ENCODE results near the gene LATS2. TPM values are rescaled to one million over a fixed set of nuclear protein-coding genes. Genes with fewer than 3 reads are reported as not detected.
A peak's percentile ranks its signal among the peaks of the same experiment; 100 is the strongest.

Gene LATS2
- total RNA-seq, 1 donor from 2014 or later = 1.2 TPM

DNA sequence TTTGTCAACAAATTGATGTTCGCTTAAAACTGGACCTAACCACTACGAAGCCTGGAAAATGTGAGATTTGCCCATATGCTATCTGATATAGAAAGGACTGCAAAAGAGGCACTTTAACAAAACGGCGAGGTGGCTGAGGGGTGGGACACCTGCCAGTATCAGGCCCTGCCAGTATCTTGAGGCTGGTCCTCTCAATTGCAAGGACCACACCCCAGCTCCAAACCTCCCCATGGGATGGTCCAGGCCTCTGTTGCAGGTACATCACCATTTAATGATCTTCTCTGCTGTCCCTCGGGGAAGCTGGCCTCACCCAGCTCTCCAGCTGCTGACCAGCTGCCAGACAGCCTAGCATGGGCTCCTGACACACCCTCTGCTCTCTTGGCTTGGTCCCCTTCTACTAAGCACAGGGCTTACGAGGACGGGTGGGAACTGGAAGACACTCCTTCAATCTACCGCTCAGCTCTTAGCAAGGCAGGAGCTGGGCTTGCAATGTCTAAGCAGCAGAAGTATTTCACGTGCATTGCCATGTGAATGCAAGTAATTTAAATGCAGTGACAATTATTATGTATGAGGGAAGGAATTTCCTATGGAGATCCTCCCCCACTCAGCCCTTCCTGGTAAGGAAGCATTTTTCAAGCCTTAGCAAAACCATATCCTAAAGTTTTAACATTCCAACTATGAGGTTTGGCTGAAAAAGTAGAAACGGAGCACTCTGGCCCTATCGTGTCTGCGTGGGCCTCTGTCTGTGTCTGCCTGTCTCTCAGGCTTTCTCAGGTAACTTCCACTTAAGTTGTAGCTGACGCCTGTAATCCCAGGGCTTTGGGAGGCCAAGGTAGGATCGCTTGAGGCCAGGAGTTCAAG, 63.9 kb downstream of the LATS2 start:
- FAIRE-seq = no peak
- peak in 1 of 2 donors; percentile 36 for DNase-seq (ENCODE audit: low spot score in 2 of 2)

- FAIRE-seq (no peak), DNase-seq (ENCODE audit: low spot score in 2 of 2) (no peak)
Measured at GRCh38 chr13:20995245-20995838, 66.0 kb downstream of the LATS2 start.

GRCh38 chr13:20994441-20994821, 67.0 kb downstream of the LATS2 start:
- DNase-seq (ENCODE audit: low spot score in 2 of 2) (no peak), FAIRE-seq (no peak)

DNA sequence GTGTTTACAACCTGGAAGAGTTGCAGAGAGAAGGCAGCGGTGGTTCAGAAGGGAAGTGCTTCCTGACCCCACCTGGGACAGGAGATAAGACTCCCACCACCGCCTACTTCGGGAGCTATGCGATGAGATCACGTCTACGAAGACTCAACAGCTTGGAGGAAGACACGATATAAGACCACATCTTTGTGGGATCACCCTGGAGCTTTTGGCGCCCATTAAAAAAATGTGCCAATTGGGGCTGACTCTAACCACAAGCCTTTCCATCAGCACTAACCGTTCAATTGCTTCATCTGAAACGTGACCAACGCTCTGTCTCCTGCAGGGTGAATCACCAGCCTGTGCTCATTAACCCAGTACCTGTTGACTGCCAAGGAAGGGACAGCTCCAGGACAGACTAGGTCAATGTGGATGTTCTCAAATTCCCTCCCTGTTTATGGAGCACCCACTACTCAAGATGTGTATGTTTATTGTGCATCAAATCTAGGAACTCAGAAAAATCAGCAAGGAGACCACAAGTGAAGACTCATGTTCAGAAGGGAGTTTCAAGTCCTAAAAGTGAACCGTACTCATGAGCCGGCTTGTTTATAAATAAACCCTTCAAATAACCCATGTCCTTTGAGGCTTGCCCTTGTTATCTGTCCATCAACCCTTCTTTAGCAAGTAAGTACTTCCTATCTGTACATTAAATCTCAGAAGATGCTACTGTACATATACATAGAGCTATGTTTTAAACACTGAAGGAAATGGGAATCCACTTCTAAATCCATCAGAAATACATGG, 67.5 kb downstream of the LATS2 start:
- no peak for DNase-seq (ENCODE audit: low spot score in 2 of 2)
- no peak for FAIRE-seq

DNA sequence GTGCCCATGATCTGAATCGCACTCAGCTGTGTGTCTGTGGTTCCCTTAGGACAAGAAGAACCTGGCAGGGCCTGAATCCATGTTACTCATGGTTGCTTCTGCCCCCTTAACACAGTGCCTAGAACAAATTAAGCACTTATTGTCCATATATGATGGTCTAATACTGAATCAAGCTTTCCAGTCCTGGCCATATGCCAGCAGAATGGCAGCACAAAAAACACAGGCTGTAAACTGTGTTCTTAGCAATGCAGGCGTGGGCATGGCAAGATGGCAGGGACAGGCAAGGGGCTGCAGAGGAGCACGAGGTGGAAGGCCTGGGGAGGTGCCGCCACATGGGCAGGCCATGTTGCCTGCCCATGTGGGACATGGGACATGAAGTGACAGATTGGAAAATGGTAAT, 68.2 kb downstream of the LATS2 start:
- DNase-seq (ENCODE audit: low spot score in 2 of 2) (no peak), FAIRE-seq (no peak)

- DNase-seq (ENCODE audit: low spot score in 2 of 2) (no peak), FAIRE-seq (no peak)
Measured at GRCh38 chr13:20991741-20992520, 69.5 kb downstream of the LATS2 start.

GRCh38 chr13:20990910-20991525, 70.4 kb downstream of the LATS2 start:
- DNase-seq (ENCODE audit: low spot score in 2 of 2) = no peak
- no peak for FAIRE-seq

DNA sequence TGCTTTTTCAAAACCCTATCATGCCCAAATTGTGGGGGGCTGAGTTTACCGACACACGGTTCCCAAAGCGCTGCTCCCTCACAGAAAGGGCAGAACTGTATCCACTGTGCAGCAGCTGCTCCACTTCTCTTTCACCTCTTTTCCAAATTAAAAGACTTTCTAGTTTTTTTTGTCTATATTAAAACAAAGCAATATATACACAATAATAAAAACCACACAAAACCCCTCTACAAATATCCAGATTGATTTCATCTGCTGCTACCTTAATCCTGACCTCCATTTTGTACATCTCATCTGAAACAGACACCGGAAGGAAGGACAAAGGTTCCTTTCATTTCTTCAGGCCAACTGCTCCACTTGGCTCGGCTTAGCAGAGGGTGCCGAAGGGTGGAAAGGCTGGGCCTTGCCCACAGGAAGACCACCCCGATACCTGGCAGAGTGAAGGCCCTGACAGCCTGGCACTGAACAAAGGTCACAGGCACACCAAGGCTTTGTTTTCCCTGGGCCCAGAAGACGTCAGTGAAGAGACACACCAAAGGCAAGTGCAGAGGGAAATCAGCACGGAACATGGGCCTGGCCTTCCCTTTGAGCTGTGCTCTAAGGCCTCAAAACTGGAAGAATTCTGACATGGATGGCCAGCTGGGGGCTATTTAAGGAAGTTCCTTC, 71.6 kb downstream of the LATS2 start:
- no peak for FAIRE-seq
- DNase-seq (ENCODE audit: low spot score in 2 of 2) = no peak

GRCh38 chr13:20988909-20989655, 72.3 kb downstream of the LATS2 start:
- DNase-seq (ENCODE audit: low spot score in 2 of 2) (no peak), FAIRE-seq (no peak)

- no peak for DNase-seq (ENCODE audit: low spot score in 2 of 2)
- no peak for FAIRE-seq
Measured at GRCh38 chr13:20988033-20988908, 73.1 kb downstream of the LATS2 start.

GRCh38 chr13:20987599-20987998, 73.8 kb downstream of the LATS2 start:
- DNase-seq (ENCODE audit: low spot score in 2 of 2) (no peak), FAIRE-seq (no peak)

DNA sequence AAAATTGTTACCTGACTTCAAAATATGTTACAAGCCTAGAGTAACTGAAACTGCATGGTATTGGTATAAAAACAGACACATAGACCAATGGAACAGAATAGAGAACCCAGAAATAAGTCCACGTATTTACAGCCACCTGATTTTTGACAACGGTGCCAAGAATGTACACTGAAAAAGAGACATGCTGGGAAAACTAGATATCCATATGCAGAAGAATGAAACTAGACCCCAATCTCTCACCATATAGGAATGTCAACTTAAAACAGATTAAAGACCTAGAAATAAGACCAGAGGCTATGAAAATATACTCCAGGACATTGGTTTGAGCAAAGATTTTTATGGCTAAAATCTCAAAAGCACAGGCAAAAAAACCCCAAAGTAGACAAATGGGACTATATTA, 76.5 kb downstream of the LATS2 start:
- DNase-seq (ENCODE audit: low spot score in 2 of 2) (no peak), FAIRE-seq (no peak)

DNA sequence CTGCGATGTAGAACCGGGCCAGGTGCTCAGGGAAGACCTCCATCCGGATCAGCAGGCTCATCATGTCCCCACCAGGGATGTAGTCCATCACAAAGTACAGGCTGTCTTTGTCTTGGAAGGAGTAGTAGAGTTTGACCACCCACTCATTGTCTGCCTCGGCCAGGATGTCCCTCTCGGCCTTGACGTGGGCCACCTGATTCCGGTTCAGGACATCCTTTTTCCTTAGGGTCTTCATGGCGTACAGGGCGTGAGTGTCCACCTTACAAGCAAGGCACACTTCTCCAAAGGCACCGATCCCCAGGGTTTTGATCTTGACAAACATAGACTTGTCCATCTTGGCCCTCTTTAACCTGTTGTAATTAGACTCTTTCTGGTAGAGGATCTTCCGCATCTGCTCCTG, 78.0 kb downstream of the LATS2 start:
- no peak for DNase-seq (ENCODE audit: low spot score in 2 of 2)
- FAIRE-seq = no peak

GRCh38 chr13:20981370-20982095, 79.9 kb downstream of the LATS2 start:
- DNase-seq (ENCODE audit: low spot score in 2 of 2) (no peak), FAIRE-seq (no peak)

DNA sequence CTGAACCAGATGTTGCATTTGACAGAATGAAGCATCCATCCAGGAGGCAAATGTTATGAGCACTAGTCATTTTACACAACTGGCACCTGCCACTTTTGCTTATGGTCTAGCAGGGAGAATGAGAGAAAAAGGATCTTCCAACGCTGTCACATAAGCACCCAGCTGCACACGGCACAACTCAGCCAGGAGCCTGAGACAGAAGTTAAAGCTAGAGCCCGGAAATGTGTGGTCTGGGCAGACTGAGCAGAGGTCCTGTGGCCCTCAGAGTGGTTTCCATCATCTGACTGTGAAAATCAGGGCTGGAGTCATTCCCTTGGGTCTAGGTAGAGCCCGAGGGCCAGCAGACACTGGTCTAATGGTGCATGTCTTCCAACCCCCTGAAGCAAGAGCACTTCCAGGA, 80.5 kb downstream of the LATS2 start:
- no peak for FAIRE-seq
- no peak for DNase-seq (ENCODE audit: low spot score in 2 of 2)

DNA sequence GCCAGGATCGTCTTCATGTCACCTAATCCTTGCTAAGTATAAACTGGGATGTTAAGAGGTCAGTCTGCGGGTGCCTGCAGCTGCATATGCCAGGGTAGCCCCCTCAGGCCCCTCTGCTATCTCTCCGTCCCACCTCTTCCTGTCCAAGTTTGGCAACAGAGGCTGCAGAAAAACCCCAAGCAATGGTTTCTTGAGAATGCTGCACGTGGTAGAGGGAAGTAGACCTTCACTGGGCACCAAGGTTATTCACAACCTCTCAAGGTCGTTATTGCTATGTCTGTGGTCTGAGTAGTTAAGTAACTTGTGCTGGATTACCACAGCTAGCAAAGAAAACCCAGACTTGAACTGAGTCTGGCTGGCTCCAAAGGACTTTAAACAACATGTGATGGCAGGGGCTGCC, 81.0 kb downstream of the LATS2 start:
- no peak for FAIRE-seq
- no peak for DNase-seq (ENCODE audit: low spot score in 2 of 2)

DNA sequence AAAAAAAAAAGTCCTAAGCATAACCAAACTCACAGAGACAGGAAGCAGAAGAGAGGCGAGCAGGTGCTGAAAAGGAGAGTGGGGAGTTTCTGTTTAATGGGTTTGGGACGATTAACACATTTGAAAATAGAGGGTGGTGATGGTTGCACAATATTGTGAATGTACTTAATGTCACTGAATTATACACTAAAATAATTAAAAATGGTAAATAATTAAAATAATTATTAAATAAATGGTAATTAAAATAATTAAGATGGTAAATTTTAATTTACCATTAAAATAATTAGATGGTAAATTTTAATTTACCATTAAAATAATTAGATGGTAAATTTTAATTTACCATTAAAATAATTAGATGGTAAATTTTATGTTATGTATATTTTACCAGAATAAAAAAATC, 84.0 kb downstream of the LATS2 start:
- peak; percentile 82 for FAIRE-seq

More for the DNA sequence above, 84.0 kb downstream of the LATS2 start:
- DNase-seq (ENCODE audit: low spot score in 2 of 2) = no peak
